Activated CD8-positive, alpha-beta memory T cell treated with anti-CD3 and anti-CD28 coated beads for 4 hours (primary cell): ENCODE data around the gene KHK.
"Not testable (repeated sequence)": the region's sequence is repeated elsewhere in the genome, so short reads cannot be mapped to it uniquely, and the experiment has no call there.

Experiments
- DNase-seq, 2 donors: peaks; one replicate each; pipeline ENCODE4 v3.0.0-alpha.2; 2020; ENCODE audit warnings: low read depth in 2 of 2

Gene KHK

GRCh38 chr2:27059141-27059820 is 27.3 kb upstream of the KHK start:
- DNase-seq: no peak

- no peak for DNase-seq
Observed at GRCh38 chr2:27060323-27060722, 26.2 kb upstream of the KHK start.

GRCh38 chr2:27065128-27065527 is 21.4 kb upstream of the KHK start:
- no peak for DNase-seq

- no peak for DNase-seq
Observed at GRCh38 chr2:27067385-27067784, 19.2 kb upstream of the KHK start.

- no peak for DNase-seq
Observed at GRCh38 chr2:27069436-27069835, 17.1 kb upstream of the KHK start.

GRCh38 chr2:27069961-27070618 is 16.5 kb upstream of the KHK start:
- DNase-seq: no peak

GRCh38 chr2:27070653-27071276 is 15.8 kb upstream of the KHK start:
- DNase-seq: no peak

GRCh38 chr2:27071277-27071989 is 15.1 kb upstream of the KHK start, which contains the start of gene OST4:
TSS of gene OST4 (minus strand) at chr2:27071654.
- peak; percentile 76 to 81 for DNase-seq

- DNase-seq: no peak
Observed at GRCh38 chr2:27071990-27072830, 14.4 kb upstream of the KHK start.

- no peak for DNase-seq
Observed at GRCh38 chr2:27072920-27073319, 13.7 kb upstream of the KHK start.

GRCh38 chr2:27073782-27074181 is 12.8 kb upstream of the KHK start:
- no peak for DNase-seq

- no peak for DNase-seq
Observed at GRCh38 chr2:27074738-27075565, 11.6 kb upstream of the KHK start.

GRCh38 chr2:27075566-27075871 is 11.1 kb upstream of the KHK start:
- not testable (repeated sequence) for DNase-seq

GRCh38 chr2:27076323-27076722 is 10.2 kb upstream of the KHK start:
- no peak for DNase-seq

GRCh38 chr2:27077231-27077630 is 9.3 kb upstream of the KHK start:
- DNase-seq: no peak

- no peak for DNase-seq
Observed at GRCh38 chr2:27078267-27079194, 8.0 kb upstream of the KHK start, which contains the start of gene EMILIN1. TSS of gene EMILIN1 (plus strand) at chr2:27078615. CDS start at chr2:27079066, 451 bp downstream.

GRCh38 chr2:27079233-27080139 is 7.1 kb upstream of the KHK start:
- no peak for DNase-seq

- DNase-seq: no peak
Observed at GRCh38 chr2:27080140-27080469, 6.5 kb upstream of the KHK start.

- no peak for DNase-seq
Observed at GRCh38 chr2:27080603-27080936, 6.0 kb upstream of the KHK start.
